ENCODE measurements around the gene FN3KRP. TPM values are rescaled to one million over a fixed set of nuclear protein-coding genes. Genes with fewer than 3 reads are reported as not detected.

The FN3KRP gene
- total and polyA plus RNA-seq, 2 of the 13 experiments (the other 11 are each of a cell fraction or from before 2014, with no cell fraction given) = 22.4 to 28.2 TPM

- TF ChIP-seq ZNF574 (CRISPR knock-in tag; IDR thresholded peaks at IDR 0.05) (peak; percentile 99), CREB1 (IDR thresholded peaks at IDR 0.05) (no peak), CREB1 (CRISPR knock-in tag; IDR thresholded peaks at IDR 0.05) (no peak), HIVEP1 (CRISPR knock-in tag; IDR thresholded peaks at IDR 0.05) (peak; percentile 75), HNRNPK (IDR thresholded peaks at IDR 0.05; ENCODE audit: low read depth, low read length, poor library complexity, severe bottlenecking) (no peak), MYC (CRISPR knock-in tag; IDR thresholded peaks at IDR 0.05; ENCODE audit: borderline replicate concordance) (peak; percentile 35; the same call in 1 of the 2 replicates), HES4 (CRISPR knock-in tag; IDR thresholded peaks at IDR 0.05; ENCODE audit: borderline replicate concordance) (peak; percentile 22; the same call in 1 of the 2 replicates), ZNF512B (CRISPR knock-in tag; IDR thresholded peaks at IDR 0.05; ENCODE audit: borderline replicate concordance) (0 out of 2 replicates have a peak, but pooled peaks have one; percentile 46), ZNF335 (CRISPR knock-in tag; IDR thresholded peaks at IDR 0.05) (0 out of 2 replicates have a peak, but pooled peaks have one; percentile 54), ZXDC (CRISPR knock-in tag; IDR thresholded peaks at IDR 0.05) (peak; percentile 87), HNF1B (CRISPR knock-in tag; IDR thresholded peaks at IDR 0.05) (no peak), TSC22D2 (CRISPR knock-in tag; IDR thresholded peaks at IDR 0.05; ENCODE audit: borderline replicate concordance) (peak; percentile 38; the same call in 1 of the 2 replicates), POGZ (CRISPR knock-in tag; IDR thresholded peaks at IDR 0.05) (peak; percentile 32; the same call in 1 of the 2 replicates), DPF2 (CRISPR knock-in tag; IDR thresholded peaks at IDR 0.05; ENCODE audit: borderline replicate concordance, low read depth) (no peak), ZMYM4 (CRISPR knock-in tag; IDR thresholded peaks at IDR 0.05) (peak; percentile 45; the same call in 1 of the 2 replicates), ZNF362 (CRISPR knock-in tag; IDR thresholded peaks at IDR 0.05; ENCODE audit: borderline replicate concordance) (0 out of 2 replicates have a peak, but pooled peaks have one; percentile 20), ELF1 (CRISPR knock-in tag; IDR thresholded peaks at IDR 0.05) (no peak; the same call in 1 of the 2 replicates), MBD4 (IDR thresholded peaks at IDR 0.05; ENCODE audit: borderline replicate concordance, low read length) (no peak)
These were observed 47.8 kb upstream of the FN3KRP start (continued) for GRCh38 chr17:82668631-82669099.
